BE2C (cell line): ENCODE data around the gene TSPAN32.

Source experiments
- DNase-seq: peaks from one replicate; pipeline ENCODE4 v3.0.0-alpha.2; 2020
- H3K27me3 ChIP-seq: fragments of 250-450 bp; sonication (Bioruptor Pico); 2 replicates; pipeline ENCODE4 v1.5.1; 2020; ENCODE audit warnings: mild to moderate bottlenecking
- H3K36me3 ChIP-seq: fragments of 250-450 bp; sonication (Bioruptor Pico); 2 replicates; pipeline ENCODE4 v1.5.1; 2020; ENCODE audit warnings: mild to moderate bottlenecking
- H3K4me1 ChIP-seq: fragments of 250-450 bp; sonication (Bioruptor Pico); 2 replicates; pipeline ENCODE4 v1.5.1; 2020
- H3K4me3 ChIP-seq: 2 replicates; pipeline ENCODE4 v1.5.1; 2011; ENCODE audit warnings: low read depth, low read length
- H3K9me3 ChIP-seq: fragments of 250-450 bp; sonication (Bioruptor Pico); 2 replicates; pipeline ENCODE4 v1.5.1; 2020
- CTCF ChIP-seq: IDR thresholded peaks from 2 replicates; pipeline ENCODE4 v1.5.1; 2012; ENCODE audit warnings: mild to moderate bottlenecking, low read depth, low read length

Gene TSPAN32

DNA sequence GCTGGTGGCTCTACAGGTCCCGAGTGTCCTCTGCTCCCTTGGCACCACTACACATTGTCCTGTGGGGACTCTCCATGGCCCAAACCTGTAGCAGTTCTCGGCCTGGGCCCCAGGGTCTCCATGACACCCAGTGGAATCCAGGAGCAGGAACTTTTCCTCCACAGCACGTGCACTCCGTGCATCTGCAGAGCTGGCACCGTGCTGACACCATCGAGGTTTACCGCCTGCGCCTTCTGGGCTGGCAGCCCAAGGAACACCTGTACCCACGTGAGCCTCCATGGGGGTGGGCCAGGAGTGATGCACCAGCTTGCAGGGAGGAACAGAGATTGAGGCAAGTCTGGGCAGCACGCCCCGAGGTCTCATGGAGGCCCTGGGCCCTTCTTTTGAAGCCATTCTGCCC, 25.2 kb downstream of the TSPAN32 start:
- no peak for DNase-seq
- no peaks in the 10 kb centered on the region for H3K9me3 ChIP-seq
- no peak overlapping the region for H3K4me3 ChIP-seq
- no peaks in the 10 kb centered on the region for H3K36me3 ChIP-seq
- H3K27me3 ChIP-seq: no peaks in the 10 kb centered on the region
- no peak for TF ChIP-seq CTCF
- H3K4me1 ChIP-seq: no peaks in the 10 kb centered on the region

- no peak overlapping the region for H3K4me3 ChIP-seq
- H3K4me1 ChIP-seq: no peaks in the 10 kb centered on the region
- H3K36me3 ChIP-seq: no peaks in the 10 kb centered on the region
- DNase-seq: no peak
- no peaks in the 10 kb centered on the region for H3K27me3 ChIP-seq
- TF ChIP-seq CTCF: no peak
- no peaks in the 10 kb centered on the region for H3K9me3 ChIP-seq
Measured at GRCh38 chr11:2328021-2328420, 26.2 kb downstream of the TSPAN32 start.

DNA sequence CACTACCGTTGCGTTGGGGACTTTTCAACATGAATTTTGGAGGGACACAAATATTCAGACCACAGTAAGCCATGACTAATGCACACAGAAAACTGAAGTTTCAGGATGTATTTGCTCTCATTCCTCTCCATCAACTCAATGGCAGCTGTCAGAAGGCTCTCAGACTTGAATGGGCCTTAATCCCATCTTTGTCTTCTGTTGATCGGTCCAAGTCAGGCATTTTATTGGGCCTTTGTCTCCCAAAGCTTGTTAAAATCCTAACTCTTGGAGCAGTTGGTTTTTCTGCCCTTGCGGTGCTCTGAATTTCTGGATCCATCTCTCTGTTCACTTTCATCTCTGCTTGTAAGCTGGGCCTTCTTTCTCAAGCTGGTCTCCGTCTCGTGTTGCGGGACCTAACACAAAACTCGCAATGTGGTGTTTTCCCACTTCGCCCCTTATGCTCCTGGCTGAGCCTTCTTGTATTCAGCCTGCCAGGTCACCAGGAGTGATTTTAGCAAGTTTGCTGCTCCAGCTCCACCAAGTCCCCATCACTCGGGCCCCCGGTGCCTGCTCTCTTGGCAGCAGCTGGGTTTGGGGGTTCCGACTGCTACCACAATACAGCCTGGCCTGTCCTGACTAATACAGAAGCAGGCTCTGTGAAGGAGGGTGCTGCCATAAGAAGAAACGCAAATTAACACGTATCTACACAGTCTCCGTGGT, 27.0 kb downstream of the TSPAN32 start:
- no peaks in the 10 kb centered on the region for H3K9me3 ChIP-seq
- no peaks in the 10 kb centered on the region for H3K27me3 ChIP-seq
- DNase-seq: no peak
- no peaks in the 10 kb centered on the region for H3K4me1 ChIP-seq
- H3K36me3 ChIP-seq: no peaks in the 10 kb centered on the region
- H3K4me3 ChIP-seq: no peak overlapping the region
- no peak for TF ChIP-seq CTCF

DNA sequence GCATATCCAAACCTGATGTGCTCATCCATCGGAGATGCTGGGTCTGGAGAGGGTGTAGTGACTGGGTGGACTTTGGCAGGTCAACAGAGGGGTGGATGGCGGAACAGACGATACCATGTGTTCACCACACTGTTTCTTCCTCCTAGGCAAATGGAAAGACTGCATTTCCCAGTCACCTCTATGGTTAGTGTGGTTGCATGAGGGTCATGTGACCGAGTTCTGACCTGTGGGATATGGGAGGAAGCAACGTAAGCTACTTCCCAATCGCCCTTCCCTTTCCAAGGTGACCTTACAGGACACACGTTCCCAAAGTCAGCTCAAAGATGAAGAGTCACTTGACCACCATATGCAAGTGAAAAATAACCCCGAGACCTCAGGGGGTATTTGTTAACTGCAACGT, 27.7 kb downstream of the TSPAN32 start:
- no peaks in the 10 kb centered on the region for H3K9me3 ChIP-seq
- no peak overlapping the region for H3K4me3 ChIP-seq
- H3K27me3 ChIP-seq: no peaks in the 10 kb centered on the region
- TF ChIP-seq CTCF: no peak
- H3K36me3 ChIP-seq: no peaks in the 10 kb centered on the region
- H3K4me1 ChIP-seq: no peaks in the 10 kb centered on the region
- DNase-seq: no peak

DNA sequence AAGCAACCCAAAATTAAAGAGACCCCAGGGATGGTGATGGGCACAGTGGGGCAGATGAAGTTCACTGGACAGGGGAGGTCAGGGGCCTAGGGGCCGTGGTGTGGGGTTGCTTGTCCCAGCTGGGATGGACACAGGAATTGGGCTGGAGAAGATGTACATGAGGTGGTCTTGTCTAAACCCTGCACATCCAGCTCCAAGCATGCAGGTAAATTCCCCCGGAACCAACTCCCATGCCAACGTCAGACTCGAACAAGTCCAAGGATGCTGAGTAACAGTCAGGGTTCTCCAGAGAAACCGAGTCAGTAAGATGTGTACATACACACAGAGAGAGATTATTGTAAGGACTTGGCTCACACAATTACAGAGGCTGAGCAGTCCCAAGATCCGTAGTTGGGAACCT, 28.9 kb downstream of the TSPAN32 start:
- no peaks in the 10 kb centered on the region for H3K4me1 ChIP-seq

More for the DNA sequence above, 28.9 kb downstream of the TSPAN32 start:
- H3K4me3 ChIP-seq: no peak overlapping the region
- no peak for TF ChIP-seq CTCF
- H3K36me3 ChIP-seq: no peaks in the 10 kb centered on the region
- no peaks in the 10 kb centered on the region for H3K27me3 ChIP-seq
- H3K9me3 ChIP-seq: no peaks in the 10 kb centered on the region
- DNase-seq: no peak
